NOMO-1 treated with dmso at 0.1 percent for 144 hours (cell line): ENCODE data around the gene NEK3.
"Not testable (repeated sequence)": the region's sequence is repeated elsewhere in the genome, so short reads cannot be mapped to it uniquely, and the experiment has no call there.

Source experiments
- DNase-seq: peaks from one replicate; lab custom pipeline; 2025; ENCODE audit not compliant: unreplicated experiment; lab: John Stamatoyannopoulos, UW

Gene NEK3

DNA sequence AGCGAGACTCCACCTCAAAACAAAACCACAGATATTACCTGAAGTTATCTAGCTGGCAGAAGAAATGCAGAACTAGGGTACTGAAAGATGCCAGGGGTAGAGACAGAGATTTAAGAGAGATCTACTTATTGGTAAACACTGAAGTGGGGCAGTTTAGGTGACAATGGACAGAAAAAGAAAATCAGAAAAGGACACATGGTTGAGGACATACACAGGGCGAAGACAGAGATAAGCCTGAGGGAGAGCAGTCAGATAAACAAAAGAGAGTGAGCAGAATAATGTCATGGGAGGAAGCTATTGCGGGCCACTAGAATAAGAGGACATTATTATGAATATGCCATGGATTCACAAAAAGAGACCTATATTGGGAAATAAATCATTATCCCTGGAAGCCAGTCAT, 33.9 kb downstream of the NEK3 start:
- no peak for DNase-seq

- no peak for DNase-seq
Measured at GRCh38 chr13:52118595-52118994, 40.8 kb downstream of the NEK3 start.

- DNase-seq = no peak
Measured at GRCh38 chr13:52118095-52118494, 41.3 kb downstream of the NEK3 start.

DNA sequence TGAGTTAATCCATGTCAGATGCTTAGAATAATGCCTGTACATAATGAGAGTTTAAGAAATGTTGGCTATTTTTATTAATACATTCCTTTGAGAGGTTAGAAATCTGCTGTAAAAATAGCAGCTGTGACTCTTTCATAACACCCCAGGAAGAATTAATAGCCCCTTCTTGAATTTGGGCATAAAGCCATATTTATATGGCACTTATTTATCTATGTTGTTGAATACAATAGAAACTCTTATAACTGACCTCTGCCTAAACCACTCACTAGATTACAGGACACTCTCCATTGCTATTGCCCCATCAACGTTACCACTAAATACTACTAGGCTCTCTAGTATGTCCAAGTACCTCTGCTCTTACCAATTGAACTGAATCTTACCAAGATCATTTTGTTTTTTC, 46.8 kb downstream of the NEK3 start:
- no peak for DNase-seq

DNA sequence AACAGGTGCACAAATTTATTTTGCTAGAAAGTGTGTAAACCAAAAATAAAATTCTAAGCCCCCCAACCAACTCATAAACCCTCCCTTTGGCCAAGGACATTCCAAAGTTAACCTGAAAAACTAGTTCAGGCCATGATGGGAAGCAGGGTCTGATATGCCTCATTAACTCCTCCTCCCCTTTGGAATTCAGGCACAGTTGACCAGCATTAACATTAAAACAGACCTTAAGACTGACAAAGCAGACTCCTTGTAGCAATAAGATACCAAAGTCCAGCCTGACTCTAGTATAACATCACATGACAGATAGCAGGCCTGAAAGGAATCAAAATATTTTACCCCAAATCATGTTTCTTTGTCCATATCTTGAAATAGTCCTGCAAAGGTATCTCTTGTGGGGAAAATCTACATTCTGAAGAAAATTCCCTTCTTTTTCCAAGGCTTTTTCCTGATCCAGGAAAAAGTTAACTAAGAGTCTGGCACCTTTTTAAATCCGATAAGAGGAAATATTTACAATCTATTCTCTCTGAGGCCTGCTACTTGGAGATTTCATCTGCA, 50.2 kb downstream of the NEK3 start:
- no peak for DNase-seq

DNA sequence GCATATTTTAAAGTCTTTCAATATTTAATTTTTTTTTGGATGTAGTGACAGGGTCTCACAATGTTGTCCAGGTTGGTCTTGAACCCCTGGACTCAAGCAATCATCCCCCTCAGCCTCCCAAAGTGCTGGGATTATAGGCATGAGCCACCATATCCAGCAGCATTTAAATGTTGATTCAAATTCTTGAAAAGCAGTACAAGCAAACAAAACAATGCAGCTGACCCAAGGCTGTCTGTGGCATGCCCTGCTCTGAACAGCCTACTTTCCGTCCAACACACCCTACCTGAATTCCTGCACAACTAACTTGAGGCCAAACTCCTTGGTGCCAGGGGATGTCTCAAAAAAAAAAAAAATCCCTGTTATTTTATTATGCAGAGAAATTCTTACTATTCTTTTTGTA, 53.6 kb downstream of the NEK3 start:
- DNase-seq = no peak

GRCh38 chr13:52104624-52105023, 54.8 kb downstream of the NEK3 start:
- DNase-seq = peak; percentile 20

- DNase-seq = no peak
Measured at GRCh38 chr13:52103386-52103785, 56.0 kb downstream of the NEK3 start.

GRCh38 chr13:52102423-52102822, 57.0 kb downstream of the NEK3 start:
- not testable (repeated sequence) for DNase-seq

GRCh38 chr13:52097197-52097596, 62.2 kb downstream of the NEK3 start:
- DNase-seq = no peak

GRCh38 chr13:52096748-52097147, 62.6 kb downstream of the NEK3 start:
- DNase-seq = no peak

- DNase-seq = no peak
Measured at GRCh38 chr13:52096062-52096461, 63.3 kb downstream of the NEK3 start.

DNA sequence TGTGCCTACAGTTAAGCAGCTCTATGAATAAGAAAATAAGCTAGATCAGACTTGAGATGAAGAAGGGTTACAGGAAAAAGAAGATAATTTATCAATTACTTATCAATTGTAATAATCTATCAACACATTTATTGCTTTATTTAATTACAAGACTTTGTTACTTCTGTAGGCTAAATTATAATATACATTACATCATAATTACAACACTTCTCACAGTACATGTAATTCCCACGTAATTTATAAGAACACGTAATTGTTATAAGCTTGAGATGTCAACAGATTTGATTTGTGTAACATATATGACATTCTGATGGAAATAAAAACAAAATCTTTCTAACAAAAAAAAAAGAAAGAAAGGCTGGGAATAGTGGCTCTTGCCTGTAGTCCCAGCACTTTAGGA, 67.3 kb downstream of the NEK3 start:
- DNase-seq = no peak

DNA sequence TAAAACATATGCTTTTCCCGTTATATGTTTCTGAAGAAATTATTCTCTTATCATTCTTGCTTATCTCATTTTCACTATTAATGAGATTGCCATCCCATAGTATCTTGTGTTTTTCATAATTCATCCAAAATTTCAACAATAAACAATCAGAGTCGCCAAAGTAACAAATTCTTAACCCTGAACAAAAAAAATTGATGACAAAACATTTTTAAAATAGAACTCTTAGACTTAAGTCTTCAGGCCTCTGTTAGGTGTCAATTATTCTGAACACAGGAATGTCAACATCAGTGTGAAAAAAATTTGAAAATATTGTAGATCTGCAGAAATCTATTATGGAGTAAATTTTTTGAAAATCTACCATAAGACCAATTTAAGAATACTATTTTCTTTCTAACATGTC, 67.9 kb downstream of the NEK3 start:
- DNase-seq = no peak

DNA sequence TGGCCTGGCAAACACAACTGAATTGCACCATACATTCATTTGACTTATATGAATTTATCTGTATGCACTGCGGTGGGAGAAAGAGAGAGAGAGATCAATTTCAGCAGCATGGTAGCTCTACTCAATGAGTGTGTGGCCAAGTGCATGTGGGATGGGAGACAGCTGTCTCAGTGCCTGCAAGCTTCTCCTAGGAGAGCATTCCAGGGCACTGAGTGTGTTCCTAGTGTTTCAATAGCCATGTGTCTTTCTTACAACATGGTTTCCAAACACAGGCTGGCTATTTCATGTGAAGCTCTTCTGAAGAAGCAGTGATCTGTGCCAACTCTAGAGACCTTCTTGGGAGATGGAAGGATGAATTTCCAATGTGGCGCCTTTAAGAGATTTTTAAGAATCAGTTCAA, 74.0 kb downstream of the NEK3 start:
- no peak for DNase-seq

- not testable (repeated sequence) for DNase-seq
Measured at GRCh38 chr13:52084981-52085380, 74.4 kb downstream of the NEK3 start.
